Omental fat pad (tissue), 4 donors: ENCODE data around the gene GADD45B. TPM values are rescaled to one million over a fixed set of nuclear protein-coding genes. Genes with fewer than 3 reads are reported as not detected.
"Not testable (repeated sequence)": the region's sequence is repeated elsewhere in the genome, so short reads cannot be mapped to it uniquely, and the experiment has no call there.

Source experiments
- ATAC-seq: fragments of 150-250 bp; one replicate; pipeline ENCODE4 v1.9.1; 2016; ENCODE audit warnings: mild to moderate bottlenecking, moderate library complexity; ENCODE audit not compliant: low FRiP score
- DNase-seq: peaks from one replicate; pipeline ENCODE4 v3.0.0-alpha.2; 2019; ENCODE audit warnings: low spot score
- total RNA-seq, 4 donors: library from RNA; depleted of rRNA; stranded (reverse); fragments of >200 nt; gene quantifications; one replicate each; pipeline ENCODE4 v1.1.0, GENCODE V29; 2016
- TF ChIP-seq, protein P1 (sequence below), 3 donors: fragments of 450-650 bp; IDR thresholded peaks; one replicate each; pipeline ENCODE4 v1.5.1; 2016 to 2017; ENCODE audit warnings: antibody characterized with exemption in 3 of 3, mild to moderate bottlenecking in 3 of 3, moderate library complexity in 2 of 3

The GADD45B gene
- total RNA-seq, 4 donors from 2014 or later: 120 to 726 (median 425) TPM

DNA sequence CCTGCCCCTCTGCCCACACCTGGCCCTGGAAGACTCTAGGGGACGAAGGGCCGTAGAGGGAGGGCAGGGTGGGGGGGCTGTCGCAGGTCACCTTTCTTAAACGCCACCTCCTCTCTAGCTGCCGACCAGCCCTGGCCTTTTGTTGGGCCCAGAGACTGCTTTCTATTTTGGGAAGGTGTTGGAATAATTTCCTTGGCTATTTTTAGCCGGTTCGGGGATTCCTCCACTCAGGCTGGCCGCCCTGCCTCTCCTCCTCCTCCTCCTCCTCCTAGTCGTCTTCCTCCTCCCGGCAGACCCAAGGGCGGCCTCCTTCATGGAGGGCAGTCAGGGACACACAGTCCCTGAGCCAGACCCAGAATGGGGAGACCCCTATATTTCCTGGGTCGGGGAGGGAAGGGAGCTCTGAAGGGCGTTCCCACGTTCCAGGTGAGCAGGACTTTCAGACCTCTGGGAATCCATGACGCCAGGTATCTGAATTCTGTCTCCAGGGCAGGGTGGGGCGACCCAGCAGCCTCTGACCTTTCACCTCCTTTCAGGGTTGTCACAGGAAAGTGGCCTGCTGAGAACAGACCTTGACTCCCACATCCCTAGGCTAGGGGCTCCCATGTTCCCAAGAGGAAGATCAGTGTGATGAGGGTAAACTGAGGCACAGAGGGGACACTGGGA is 19.9 kb downstream of the GADD45B start:
- TF ChIP-seq, protein P1, sequence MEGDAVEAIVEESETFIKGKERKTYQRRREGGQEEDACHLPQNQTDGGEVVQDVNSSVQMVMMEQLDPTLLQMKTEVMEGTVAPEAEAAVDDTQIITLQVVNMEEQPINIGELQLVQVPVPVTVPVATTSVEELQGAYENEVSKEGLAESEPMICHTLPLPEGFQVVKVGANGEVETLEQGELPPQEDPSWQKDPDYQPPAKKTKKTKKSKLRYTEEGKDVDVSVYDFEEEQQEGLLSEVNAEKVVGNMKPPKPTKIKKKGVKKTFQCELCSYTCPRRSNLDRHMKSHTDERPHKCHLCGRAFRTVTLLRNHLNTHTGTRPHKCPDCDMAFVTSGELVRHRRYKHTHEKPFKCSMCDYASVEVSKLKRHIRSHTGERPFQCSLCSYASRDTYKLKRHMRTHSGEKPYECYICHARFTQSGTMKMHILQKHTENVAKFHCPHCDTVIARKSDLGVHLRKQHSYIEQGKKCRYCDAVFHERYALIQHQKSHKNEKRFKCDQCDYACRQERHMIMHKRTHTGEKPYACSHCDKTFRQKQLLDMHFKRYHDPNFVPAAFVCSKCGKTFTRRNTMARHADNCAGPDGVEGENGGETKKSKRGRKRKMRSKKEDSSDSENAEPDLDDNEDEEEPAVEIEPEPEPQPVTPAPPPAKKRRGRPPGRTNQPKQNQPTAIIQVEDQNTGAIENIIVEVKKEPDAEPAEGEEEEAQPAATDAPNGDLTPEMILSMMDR (IDR thresholded peaks at IDR 0.05): no peak
- no peak for ATAC-seq
- no peak for DNase-seq

- no peak for DNase-seq
- no peak for ATAC-seq
- TF ChIP-seq, protein P1 (IDR thresholded peaks at IDR 0.05): no peak
Measured at GRCh38 chr19:2497186-2497585, 21.3 kb downstream of the GADD45B start.

- no peak for DNase-seq
- TF ChIP-seq, protein P1 (IDR thresholded peaks at IDR 0.05): no peak
- no peak for ATAC-seq
Measured at GRCh38 chr19:2500156-2500555, 24.2 kb downstream of the GADD45B start.

- ATAC-seq (peak; percentile 43), DNase-seq (no peak)
- TF ChIP-seq, protein P1 (IDR thresholded peaks at IDR 0.05): no peak
Measured at GRCh38 chr19:2500841-2501261, 24.9 kb downstream of the GADD45B start.

GRCh38 chr19:2503521-2504109 is 27.7 kb downstream of the GADD45B start:
- TF ChIP-seq, protein P1 (IDR thresholded peaks at IDR 0.05): no peak
- ATAC-seq: peak; percentile 36
- DNase-seq: no peak

GRCh38 chr19:2506656-2507055 is 30.7 kb downstream of the GADD45B start:
- not testable (repeated sequence) for DNase-seq, ATAC-seq

GRCh38 chr19:2507109-2507508 is 31.2 kb downstream of the GADD45B start:
- ATAC-seq (peak; percentile 28), DNase-seq (no peak)
- TF ChIP-seq, protein P1 (IDR thresholded peaks at IDR 0.05): no peak
